CD14-positive monocyte (primary cell): ENCODE data around the gene CYP46A1. TPM values are rescaled to one million over a fixed set of nuclear protein-coding genes. Genes with fewer than 3 reads are reported as not detected.

Experiments used
- DNase-seq, 3 donors: peaks; one replicate each; pipeline ENCODE4 v3.0.0-alpha.2; 2011 to 2022
- H2AFZ ChIP-seq: 2 replicates; pipeline ENCODE4 v1.6.0; 2012; ENCODE audit warnings: mild to moderate bottlenecking, low read depth, low read length, inconsistent platforms; ENCODE audit not compliant: insufficient read depth, poor library complexity, severe bottlenecking
- H3K27ac ChIP-seq, 2 donors: 1 replicate in 1 of 2; 2 replicates in 1 of 2; pipeline ENCODE4 v1.5.1; 2012 to 2013; ENCODE audit warnings: low read length in 2 of 2, control low read depth in 1 of 2, inconsistent platforms in 1 of 2, low read depth in 1 of 2, mild to moderate bottlenecking in 1 of 2
- H3K27me3 ChIP-seq, 2 donors: one replicate each; pipeline versions ENCODE4 v1.6.0 to v1.6.1; 2011 to 2013; ENCODE audit warnings: low read length in 2 of 2; ENCODE audit not compliant: control insufficient read depth in 2 of 2, insufficient read depth in 2 of 2
- H3K36me3 ChIP-seq, 2 donors: replicated peaks in 1 of 2; 1 replicate in 1 of 2; 2 replicates in 1 of 2; pipeline versions ENCODE4 v1.5.1 to v1.6.1; 2012 to 2013; ENCODE audit warnings: low read length in 2 of 2, control low read depth in 1 of 2, inconsistent platforms in 1 of 2, mild to moderate bottlenecking in 1 of 2; ENCODE audit not compliant: insufficient read depth in 2 of 2, control insufficient read depth in 1 of 2
- H3K4me1 ChIP-seq, 2 donors: 1 replicate in 1 of 2; 2 replicates in 1 of 2; pipeline versions ENCODE4 v1.5.1 to v1.6.1; 2012 to 2013; ENCODE audit warnings: low read length in 2 of 2, control low read depth in 1 of 2, inconsistent platforms in 1 of 2, mild to moderate bottlenecking in 1 of 2, moderate library complexity in 1 of 2; ENCODE audit not compliant: insufficient read depth in 2 of 2, control insufficient read depth in 1 of 2
- H3K4me2 ChIP-seq: replicated peaks from 2 replicates; pipeline ENCODE3; 2012; ENCODE audit warnings: low read length, moderate library complexity, mild to moderate bottlenecking; ENCODE audit not compliant: poor library complexity, severe bottlenecking; ENCODE audit errors: extremely low read depth
- H3K4me3 ChIP-seq, 3 experiments: fragments of 200-600 bp in 1 of 3; sonication (generic) in 1 of 3; replicated peaks in 1 of 3; 1 replicate in 2 of 3; 2 replicates in 1 of 3; pipeline ENCODE4 v1.5.1; 2011 to 2013; ENCODE audit warnings: low read length in 3 of 3, mild to moderate bottlenecking in 3 of 3, control low read depth in 2 of 3, low read depth in 2 of 3, inconsistent platforms in 1 of 3, moderate library complexity in 1 of 3
- H3K79me2 ChIP-seq: 2 replicates; pipeline ENCODE4 v1.6.0; 2012; ENCODE audit warnings: mild to moderate bottlenecking, control low read depth, inconsistent platforms, low read length, moderate library complexity; ENCODE audit not compliant: insufficient read depth
- H3K9ac ChIP-seq: 2 replicates; pipeline ENCODE4 v1.6.0; 2017; ENCODE audit warnings: low read length, mild to moderate bottlenecking; ENCODE audit not compliant: insufficient read depth, poor library complexity, severe bottlenecking
- H3K9me3 ChIP-seq, 2 donors: replicated peaks in 1 of 2; 1 replicate in 1 of 2; 2 replicates in 1 of 2; pipeline versions ENCODE4 v1.5.1 to v1.6.1; 2012 to 2013; ENCODE audit warnings: low read length in 2 of 2, control low read depth in 1 of 2; ENCODE audit not compliant: control insufficient read depth in 1 of 2, insufficient read depth in 1 of 2
- H4K20me1 ChIP-seq: 2 replicates; pipeline ENCODE4 v1.6.0; 2012; ENCODE audit warnings: mild to moderate bottlenecking, low read length, control low read depth, moderate library complexity; ENCODE audit not compliant: insufficient read depth
- H3K27ac Mint-ChIP-seq, 7 donors: one replicate each; pipeline ENCODE4 v1.8.0; 2020; ENCODE audit warnings: mild to moderate bottlenecking in 7 of 7, mixed read lengths in 7 of 7, moderate library complexity in 6 of 7, inconsistent platforms in 2 of 7
- H3K27me3 Mint-ChIP-seq, 3 donors: one replicate each; pipeline ENCODE4 v1.8.0; 2021 to 2022; ENCODE audit warnings: low read depth in 3 of 3, mild to moderate bottlenecking in 3 of 3, mixed read lengths in 3 of 3, moderate library complexity in 3 of 3, inconsistent platforms in 1 of 3
- H3K36me3 Mint-ChIP-seq, 2 donors: one replicate each; pipeline ENCODE4 v1.8.0; 2020; ENCODE audit warnings: mixed read lengths in 2 of 2, inconsistent platforms in 1 of 2, mild to moderate bottlenecking in 1 of 2
- H3K4me1 Mint-ChIP-seq: one replicate; pipeline ENCODE4 v1.8.0; 2020; ENCODE audit warnings: mild to moderate bottlenecking, mixed read lengths
- H3K4me3 Mint-ChIP-seq, 2 donors: one replicate each; pipeline ENCODE4 v1.8.0; 2020; ENCODE audit warnings: mild to moderate bottlenecking in 2 of 2, mixed read lengths in 2 of 2, moderate library complexity in 1 of 2
- H3K9me3 Mint-ChIP-seq, 7 donors: one replicate each; pipeline ENCODE4 v1.8.0; 2020 to 2022; ENCODE audit warnings: mixed read lengths in 7 of 7, mild to moderate bottlenecking in 6 of 7, moderate library complexity in 6 of 7, inconsistent platforms in 2 of 7
- CTCF ChIP-seq: fragments of 200-600 bp; IDR thresholded peaks from one replicate; pipeline ENCODE4 v1.8.0; 2022; ENCODE audit warnings: antibody characterized with exemption, mild to moderate bottlenecking
- WGBS: methylation state at CpG from one replicate; pipeline ENCODE4 v1.1.5; 2013; ENCODE audit warnings: missing lambda C conversion rate; ENCODE audit not compliant: insufficient coverage; 5-methylcytosine and 5-hydroxymethylcytosine counted together
- intact Hi-C, 2 donors: fragments of 100-400 bp; cut with micrococcal nuclease; formaldehyde crosslinking; loops; one replicate each; pipeline versions ENCODE4 v1.15.0 to v1.15.1; 2023
- polyA plus RNA-seq, 3 donors: library from polyadenylated mRNA; depleted of rRNA in 1 of 3; unstranded in 2 of 3; stranded (reverse) in 1 of 3; fragments of 300-500 nt in 2 of 3; fragments of >200 nt in 1 of 3; fragmentation: Illumina TruSeq in 2 of 3; gene quantifications; 1 replicate in 2 of 3; 2 replicates in 1 of 3; pipeline ENCODE4 v1.2.3, GENCODE V29; 2012 to 2021

CYP46A1 gene
- polyA plus RNA-seq, 3 donors = not detected

DNA sequence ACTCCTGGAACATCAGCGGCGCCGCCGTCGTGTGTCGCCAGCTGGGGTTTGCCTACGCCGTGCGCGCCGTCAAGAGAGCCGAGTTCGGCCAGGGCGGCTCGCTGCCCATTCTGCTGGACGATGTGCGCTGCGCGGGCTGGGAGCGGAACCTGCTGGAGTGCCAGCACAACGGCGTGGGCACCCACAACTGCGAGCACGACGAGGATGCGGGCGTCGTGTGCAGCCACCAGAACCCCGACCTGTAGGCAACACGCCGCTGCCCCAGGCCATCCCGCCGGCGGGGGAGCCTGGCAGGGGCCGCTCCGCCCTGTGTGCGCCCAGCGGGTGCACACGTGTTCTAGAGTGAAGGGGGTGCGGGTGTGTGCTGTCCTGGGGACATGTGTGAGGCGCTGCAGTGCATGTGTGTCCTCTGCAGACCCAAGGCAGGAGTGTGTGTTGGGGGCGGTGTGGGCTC, 8.7 kb upstream of the CYP46A1 start:
- H3K27me3 ChIP-seq = peaks cover 0 to 11% of the 10 kb centered on the region in 2 donors
- DNase-seq = no peak
- Mint-ChIP-seq H3K27me3 (peaks cover 23 to 36% (median 31%) of the 10 kb centered on the region in 3 donors), H3K4me1 (peaks cover 8% of the 10 kb centered on the region), H3K27ac (no peak overlapping the region), H3K9me3 (peaks cover 16 to 32% (median 23%) of the 10 kb centered on the region in 7 donors), H3K4me3 (peak overlapping the region in 1 of 2 donors; percentile 78), H3K36me3 (no peaks in the 10 kb centered on the region)
- no peaks in the 10 kb centered on the region for H3K36me3 ChIP-seq
- H3K9me3 ChIP-seq = peaks cover 23 to 27% of the 10 kb centered on the region in 2 donors
- H3K9ac ChIP-seq = no peak overlapping the region
- H3K79me2 ChIP-seq = no peaks in the 10 kb centered on the region
- 44% methylated on average over 37 of the region's 42 CpGs for WGBS
- intact Hi-C loops = no loop called here
- peaks cover 9 to 10% of the 10 kb centered on the region in 2 donors for H3K4me1 ChIP-seq
- no peak overlapping the region for H3K4me2 ChIP-seq
- no peaks in the 10 kb centered on the region for H4K20me1 ChIP-seq
- H3K27ac ChIP-seq = no peak overlapping the region
- H2AFZ ChIP-seq = no peak overlapping the region
- no peak overlapping the region for H3K4me3 ChIP-seq
- TF ChIP-seq CTCF = no peak

DNA sequence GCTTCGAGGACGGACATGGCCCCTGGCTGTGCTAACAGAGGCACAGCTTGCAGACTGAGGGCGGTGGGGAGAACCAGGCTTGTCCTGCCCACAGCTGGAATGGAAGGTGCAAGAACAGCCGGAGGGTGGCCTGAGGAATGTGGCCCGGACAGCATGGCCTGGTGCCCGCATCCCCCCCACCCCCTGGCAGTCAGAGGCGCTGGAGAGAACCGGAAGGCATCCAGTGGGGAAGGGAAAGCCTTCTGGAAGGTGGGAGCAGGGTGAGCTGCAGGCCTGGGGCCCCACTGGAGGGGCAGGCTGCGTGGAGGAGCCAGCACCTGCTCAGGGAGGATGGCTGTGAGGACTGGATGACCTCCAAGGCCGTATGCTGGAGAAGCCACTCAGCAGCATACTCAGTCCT, 8.1 kb upstream of the CYP46A1 start:
- H3K27me3 ChIP-seq = peaks cover 0 to 11% of the 10 kb centered on the region in 2 donors
- peak overlapping the region in 1 of 2 donors; percentile 78 for H3K4me3 Mint-ChIP-seq
- H3K27ac ChIP-seq = no peak overlapping the region
- TF ChIP-seq CTCF = no peak
- intact Hi-C loops = no loop called here
- 55% methylated on average over 7 of the region's 10 CpGs for WGBS
- H3K27me3 Mint-ChIP-seq = peaks cover 21 to 38% (median 32%) of the 10 kb centered on the region in 3 donors
- no peaks in the 10 kb centered on the region for H3K79me2 ChIP-seq
- H4K20me1 ChIP-seq = no peaks in the 10 kb centered on the region
- no peak overlapping the region for H3K9ac ChIP-seq
- no peaks in the 10 kb centered on the region for H3K36me3 ChIP-seq
- peaks cover 17 to 32% (median 23%) of the 10 kb centered on the region in 7 donors for H3K9me3 Mint-ChIP-seq
- no peak overlapping the region for H3K27ac Mint-ChIP-seq
- H2AFZ ChIP-seq = no peak overlapping the region
- no peak for DNase-seq
- H3K4me1 Mint-ChIP-seq = peaks cover 8% of the 10 kb centered on the region
- H3K4me2 ChIP-seq = no peak overlapping the region
- no peak overlapping the region for H3K4me3 ChIP-seq
- peaks cover 23 to 27% of the 10 kb centered on the region in 2 donors for H3K9me3 ChIP-seq
- H3K36me3 Mint-ChIP-seq = no peaks in the 10 kb centered on the region
- peaks cover 9 to 10% of the 10 kb centered on the region in 2 donors for H3K4me1 ChIP-seq
